ENCODE data around the gene WDR5B.
A peak's percentile ranks its signal among the peaks of the same experiment; 100 is the strongest.
"Not testable (repeated sequence)": the region's sequence is repeated elsewhere in the genome, so short reads cannot be mapped to it uniquely, and the experiment has no call there.

Gene WDR5B

DNA sequence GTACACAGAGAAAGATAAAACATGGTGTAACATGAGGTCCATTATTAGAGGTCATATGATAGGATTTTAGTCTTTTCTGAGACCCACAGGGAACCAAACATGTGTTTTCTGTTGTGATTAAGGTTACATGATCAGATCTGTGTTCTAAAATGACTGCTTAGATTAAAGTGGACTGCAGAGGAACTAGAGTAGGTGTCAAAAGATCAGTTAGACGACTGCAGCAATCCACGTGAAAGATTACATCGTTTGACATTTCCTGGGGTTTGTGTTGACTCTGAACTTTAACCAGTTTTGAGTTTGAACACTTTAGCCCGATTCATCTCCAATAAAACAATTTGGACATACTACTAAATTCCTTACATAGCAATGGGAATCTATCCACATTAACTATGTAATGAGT lies 37.9 kb downstream of the WDR5B start:
- H3K79me1 ChIP-seq (replicated peaks; ENCODE audit: low read length, poor library complexity, severe bottlenecking), result peaks cover 28% of the 10 kb centered on the region
- no peak overlapping the region for H2AK5ac ChIP-seq (ENCODE audit: low read length, severe bottlenecking)
- no peak overlapping the region for H3K18ac ChIP-seq (ENCODE audit: low read depth in 1 of 2, low read length in 2 of 2)
- H2BK15ac ChIP-seq (ENCODE audit: low read depth, poor library complexity, severe bottlenecking), result no peak overlapping the region
- H2BK12ac ChIP-seq (ENCODE audit: low read length in 2 of 2), result no peak overlapping the region
- no peak overlapping the region for H2BK120ac ChIP-seq (ENCODE audit: low read depth, low read length)
- H2BK5ac ChIP-seq (ENCODE audit: low read depth, low read length, poor library complexity, severe bottlenecking), result no peak overlapping the region
- H2AFZ ChIP-seq (ENCODE audit: low read depth, low read length), result no peak overlapping the region
- H3K4me2 ChIP-seq (ENCODE audit: low read length, poor library complexity, severe bottlenecking), result no peak overlapping the region
- WGBS, result 97% methylated on average over 4 of the region's 4 CpGs
- DNase-seq, result no peak
- H4K91ac ChIP-seq (ENCODE audit: low read length), result no peak overlapping the region
- H3K27me3 ChIP-seq (ENCODE audit: control insufficient read depth in 1 of 2, insufficient read depth in 1 of 2, low read length in 2 of 2), result no peaks in the 10 kb centered on the region
- H3K4me1 ChIP-seq (ENCODE audit: control insufficient read depth, insufficient read depth, low read depth, low read length), result peaks cover 2% of the 10 kb centered on the region
- H3K36me3 ChIP-seq (ENCODE audit: control insufficient read depth in 1 of 2, insufficient read depth in 2 of 2, low read depth in 1 of 2, low read length in 2 of 2), result peaks cover 2 to 10% of the 10 kb centered on the region in 2 experiments
- H3K9ac ChIP-seq (ENCODE audit: low read length), result no peak overlapping the region
- no peak overlapping the region for H3K4ac ChIP-seq (ENCODE audit: low read depth in 1 of 2, low read length in 2 of 2)
- H3K23ac ChIP-seq (ENCODE audit: low read length in 2 of 2), result no peak overlapping the region
- H3K4me3 ChIP-seq (ENCODE audit: insufficient read depth in 1 of 2, low read depth in 1 of 2, low read length in 2 of 2), result no peak overlapping the region
- H3K14ac ChIP-seq (ENCODE audit: low read length in 2 of 2), result no peak overlapping the region
- H4K8ac ChIP-seq (ENCODE audit: low read length), result no peak overlapping the region
- no peaks in the 10 kb centered on the region for H3K9me3 ChIP-seq (ENCODE audit: control insufficient read depth, low read length)
- H3K27ac ChIP-seq (ENCODE audit: low read length, poor library complexity, severe bottlenecking), result no peak overlapping the region

DNA sequence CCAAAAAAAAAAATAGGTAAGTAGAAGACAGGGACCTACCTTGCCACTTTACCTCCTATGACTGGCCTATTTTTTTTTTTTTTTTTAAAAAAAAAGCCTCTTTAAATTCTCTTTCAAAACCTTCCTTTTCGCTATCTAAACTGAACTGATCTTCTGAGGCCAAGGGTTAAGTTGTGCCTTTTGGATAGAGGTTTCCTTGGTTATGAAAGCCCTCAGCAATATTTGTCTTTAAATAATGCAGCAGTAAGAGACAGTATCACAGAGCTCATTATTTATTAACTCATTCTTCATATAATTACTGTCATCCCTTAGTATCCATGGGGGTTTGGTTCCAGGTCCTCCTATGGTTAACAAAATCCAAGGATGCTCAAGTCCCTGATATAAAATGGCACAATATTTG lies 41.8 kb downstream of the WDR5B start:
- no peak for DNase-seq
- no peak overlapping the region for H3K9ac ChIP-seq (ENCODE audit: low read length)
- no peak overlapping the region for H2AK5ac ChIP-seq (ENCODE audit: low read length, severe bottlenecking)
- no peak overlapping the region for H2BK120ac ChIP-seq (ENCODE audit: low read depth, low read length)
- H3K9me3 ChIP-seq (ENCODE audit: control insufficient read depth, low read length), result no peaks in the 10 kb centered on the region
- no peak overlapping the region for H2BK12ac ChIP-seq (ENCODE audit: low read length in 2 of 2)
- WGBS, result no CpG with 5 or more reads among the region's 1 CpG
- no peak overlapping the region for H3K4me3 ChIP-seq (ENCODE audit: insufficient read depth in 1 of 2, low read depth in 1 of 2, low read length in 2 of 2)
- no peaks in the 10 kb centered on the region for H3K27me3 ChIP-seq (ENCODE audit: control insufficient read depth in 1 of 2, insufficient read depth in 1 of 2, low read length in 2 of 2)
- H3K18ac ChIP-seq (ENCODE audit: low read depth in 1 of 2, low read length in 2 of 2), result no peak overlapping the region
- no peak overlapping the region for H3K27ac ChIP-seq (ENCODE audit: low read length, poor library complexity, severe bottlenecking)
- no peak overlapping the region for H3K4ac ChIP-seq (ENCODE audit: low read depth in 1 of 2, low read length in 2 of 2)
- H4K91ac ChIP-seq (ENCODE audit: low read length), result no peak overlapping the region
- no peak overlapping the region for H4K8ac ChIP-seq (ENCODE audit: low read length)
- H2AFZ ChIP-seq (ENCODE audit: low read depth, low read length), result no peak overlapping the region
- H3K23ac ChIP-seq (ENCODE audit: low read length in 2 of 2), result no peak overlapping the region
- H3K79me1 ChIP-seq (replicated peaks; ENCODE audit: low read length, poor library complexity, severe bottlenecking), result peaks cover 30% of the 10 kb centered on the region
- H2BK5ac ChIP-seq (ENCODE audit: low read depth, low read length, poor library complexity, severe bottlenecking), result no peak overlapping the region
- H3K36me3 ChIP-seq (ENCODE audit: control insufficient read depth in 1 of 2, insufficient read depth in 2 of 2, low read depth in 1 of 2, low read length in 2 of 2), result peaks cover 2 to 30% of the 10 kb centered on the region in 2 experiments
- no peak overlapping the region for H3K14ac ChIP-seq (ENCODE audit: low read length in 2 of 2)
- no peaks in the 10 kb centered on the region for H3K4me1 ChIP-seq (ENCODE audit: control insufficient read depth, insufficient read depth, low read depth, low read length)
- no peak overlapping the region for H3K4me2 ChIP-seq (ENCODE audit: low read length, poor library complexity, severe bottlenecking)
- no peak overlapping the region for H2BK15ac ChIP-seq (ENCODE audit: low read depth, poor library complexity, severe bottlenecking)

DNA sequence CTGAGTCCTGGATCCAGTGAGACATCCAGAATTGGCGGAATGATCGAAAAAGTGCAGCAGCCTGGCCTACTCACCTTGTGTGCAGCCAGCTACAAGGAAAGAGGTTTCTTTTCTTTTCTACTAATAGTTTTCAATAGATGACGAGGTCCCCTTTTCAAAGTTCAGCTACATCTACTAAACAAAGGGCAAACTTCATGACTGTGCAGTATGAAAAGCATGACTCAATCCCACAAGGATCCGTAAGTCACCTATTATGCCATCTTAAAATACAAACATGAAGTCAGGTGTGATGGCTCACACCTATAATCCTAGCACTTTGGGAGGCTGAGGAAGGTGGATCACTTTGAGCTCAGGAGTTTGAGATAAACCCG lies 49.5 kb downstream of the WDR5B start:
- Histone ChIP-seq H3K9ac (ENCODE audit: low read length) (no peak overlapping the region), H3K23ac (ENCODE audit: low read length in 2 of 2) (no peak overlapping the region), H3K4ac (ENCODE audit: low read depth in 1 of 2, low read length in 2 of 2) (no peak overlapping the region), H2AK5ac (ENCODE audit: low read length, severe bottlenecking) (no peak overlapping the region), H2BK12ac (ENCODE audit: low read length in 2 of 2) (no peak overlapping the region), H2BK120ac (ENCODE audit: low read depth, low read length) (no peak overlapping the region), H3K27ac (ENCODE audit: low read length, poor library complexity, severe bottlenecking) (no peak overlapping the region), H2BK15ac (ENCODE audit: low read depth, poor library complexity, severe bottlenecking) (no peak overlapping the region), H3K4me2 (ENCODE audit: low read length, poor library complexity, severe bottlenecking) (no peak overlapping the region), H3K9me3 (ENCODE audit: control insufficient read depth, low read length) (no peaks in the 10 kb centered on the region), H2BK5ac (ENCODE audit: low read depth, low read length, poor library complexity, severe bottlenecking) (no peak overlapping the region), H3K14ac (ENCODE audit: low read length in 2 of 2) (no peak overlapping the region), H3K79me1 (replicated peaks; ENCODE audit: low read length, poor library complexity, severe bottlenecking) (peaks cover 9% of the 10 kb centered on the region), H3K27me3 (ENCODE audit: control insufficient read depth in 1 of 2, insufficient read depth in 1 of 2, low read length in 2 of 2) (no peaks in the 10 kb centered on the region), H3K4me1 (ENCODE audit: control insufficient read depth, insufficient read depth, low read depth, low read length) (no peaks in the 10 kb centered on the region), H3K18ac (ENCODE audit: low read depth in 1 of 2, low read length in 2 of 2) (no peak overlapping the region), H2AFZ (ENCODE audit: low read depth, low read length) (no peak overlapping the region), H4K91ac (ENCODE audit: low read length) (no peak overlapping the region), H3K36me3 (ENCODE audit: control insufficient read depth in 1 of 2, insufficient read depth in 2 of 2, low read depth in 1 of 2, low read length in 2 of 2) (peaks cover 5 to 76% of the 10 kb centered on the region in 2 experiments), H4K8ac (ENCODE audit: low read length) (no peak overlapping the region), H3K4me3 (ENCODE audit: insufficient read depth in 1 of 2, low read depth in 1 of 2, low read length in 2 of 2) (no peak overlapping the region)
- DNase-seq, result no peak
- WGBS, result 98% methylated on average over 5 of the region's 5 CpGs

DNA sequence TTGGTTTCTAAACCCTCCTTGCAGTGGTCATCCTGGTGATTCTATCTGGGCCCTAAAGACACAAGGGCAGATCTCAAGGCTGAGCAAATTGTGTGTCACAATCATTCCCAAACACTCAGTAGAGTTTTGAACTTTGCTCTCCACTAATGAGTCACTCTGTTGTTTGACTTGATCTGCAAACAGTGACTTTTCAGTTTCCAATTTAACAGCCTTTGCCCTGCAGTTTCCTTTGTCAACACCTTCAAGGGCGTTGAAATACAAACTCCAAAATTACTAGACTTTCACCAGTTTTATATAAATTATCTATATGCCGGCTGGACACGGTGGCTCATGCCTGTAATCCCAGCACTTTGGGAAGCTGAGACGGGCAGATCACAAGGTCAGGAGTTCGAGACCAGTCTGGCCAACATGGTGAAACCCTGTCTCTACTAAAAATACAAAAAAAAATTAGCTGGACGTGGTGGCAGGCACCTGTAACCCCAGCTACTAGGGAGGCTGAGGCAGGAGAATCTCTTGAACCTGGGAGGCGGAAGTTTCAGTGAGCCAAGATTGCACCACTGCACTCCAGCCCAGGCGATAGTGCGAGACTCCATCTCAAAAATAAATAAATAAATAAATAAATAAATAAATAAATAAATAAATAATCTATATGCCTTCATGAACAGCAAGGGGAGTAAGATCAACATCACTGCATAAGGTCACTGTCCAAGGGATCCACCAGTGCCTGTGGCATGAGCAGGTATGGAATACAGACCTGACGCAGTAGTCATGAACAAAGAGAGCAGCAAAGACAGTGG lies 50.1 kb downstream of the WDR5B start:
- H3K9ac ChIP-seq (ENCODE audit: low read length), result peak overlapping the region; percentile 50
- not testable (repeated sequence) for H3K4me3 ChIP-seq (ENCODE audit: insufficient read depth in 1 of 2, low read depth in 1 of 2, low read length in 2 of 2); H3K4me1 ChIP-seq (ENCODE audit: control insufficient read depth, insufficient read depth, low read depth, low read length); H3K4me2 ChIP-seq (ENCODE audit: low read length, poor library complexity, severe bottlenecking); H2AK5ac ChIP-seq (ENCODE audit: low read length, severe bottlenecking); H4K91ac ChIP-seq (ENCODE audit: low read length); H2BK12ac ChIP-seq (ENCODE audit: low read length in 2 of 2); H2BK5ac ChIP-seq (ENCODE audit: low read depth, low read length, poor library complexity, severe bottlenecking); H4K8ac ChIP-seq (ENCODE audit: low read length); H3K9me3 ChIP-seq (ENCODE audit: control insufficient read depth, low read length); H3K79me1 ChIP-seq (replicated peaks; ENCODE audit: low read length, poor library complexity, severe bottlenecking); H3K14ac ChIP-seq (ENCODE audit: low read length in 2 of 2); H3K23ac ChIP-seq (ENCODE audit: low read length in 2 of 2); H3K4ac ChIP-seq (ENCODE audit: low read depth in 1 of 2, low read length in 2 of 2); H2AFZ ChIP-seq (ENCODE audit: low read depth, low read length); H2BK15ac ChIP-seq (ENCODE audit: low read depth, poor library complexity, severe bottlenecking); H3K27ac ChIP-seq (ENCODE audit: low read length, poor library complexity, severe bottlenecking); H3K18ac ChIP-seq (ENCODE audit: low read depth in 1 of 2, low read length in 2 of 2); H2BK120ac ChIP-seq (ENCODE audit: low read depth, low read length); H3K27me3 ChIP-seq (ENCODE audit: control insufficient read depth in 1 of 2, insufficient read depth in 1 of 2, low read length in 2 of 2)
- WGBS, result 94% methylated on average over 8 of the region's 10 CpGs
- peaks cover 5 to 76% of the 10 kb centered on the region in 2 experiments for H3K36me3 ChIP-seq (ENCODE audit: control insufficient read depth in 1 of 2, insufficient read depth in 2 of 2, low read depth in 1 of 2, low read length in 2 of 2)
- DNase-seq, result peak; percentile 68
